Subcutaneous adipose tissue (tissue), 4 donors: ENCODE measurements around the gene MANEAL. TPM values are rescaled to one million over a fixed set of nuclear protein-coding genes. Genes with fewer than 3 reads are reported as not detected.

Source experiments
- CTCF ChIP-seq: fragments of 450-650 bp; IDR thresholded peaks from one replicate; pipeline ENCODE4 v1.5.1; 2016; ENCODE audit warnings: low read depth, mild to moderate bottlenecking, control low read depth, antibody characterized with exemption, moderate library complexity
- total RNA-seq, 4 donors: library from RNA; depleted of rRNA; stranded (reverse); fragments of >200 nt; gene quantifications; one replicate each; pipeline ENCODE4 v1.1.0, GENCODE V29; 2016

MANEAL gene
- 1 to 10 TPM in 3 of 4 donors, under 1 TPM in 1; 0.98 to 1.9 (median 1.1) TPM for total RNA-seq

- no peak for TF ChIP-seq CTCF
Observed at GRCh38 chr1:37793773-37794371, at the start of gene MANEAL. MANEAL (plus strand) TSS chr1:37793847; CDS start chr1:37794183, 336 bp downstream.

GRCh38 chr1:37746806-37747205, 46.8 kb upstream of the MANEAL start:
- no peak for TF ChIP-seq CTCF

GRCh38 chr1:37748565-37748964, 45.1 kb upstream of the MANEAL start:
- TF ChIP-seq CTCF = no peak

- no peak for TF ChIP-seq CTCF
Observed at GRCh38 chr1:37752213-37752582, 41.4 kb upstream of the MANEAL start.

- no peak for TF ChIP-seq CTCF
Observed at GRCh38 chr1:37752583-37753471, 40.8 kb upstream of the MANEAL start.

- TF ChIP-seq CTCF = no peak
Observed at GRCh38 chr1:37753473-37754321, 40.0 kb upstream of the MANEAL start.

- no peak for TF ChIP-seq CTCF
Observed at GRCh38 chr1:37755290-37755689, 38.4 kb upstream of the MANEAL start.
